ENCODE results near the gene CARD6.
"Not testable (repeated sequence)": the region's sequence is repeated elsewhere in the genome, so short reads cannot be mapped to it uniquely, and the experiment has no call there.

Gene CARD6

GRCh38 chr5:40841068-40841805 lies at the start of gene CARD6:
Gene CARD6 (plus strand): TSS chr5:40841367. CDS start chr5:40841383, 16 bp downstream.
- DNase-seq (ENCODE audit: low spot score): peak; percentile 80

GRCh38 chr5:40791715-40792139 lies 49.4 kb upstream of the CARD6 start:
- DNase-seq (ENCODE audit: low spot score): no peak

- not testable (repeated sequence) for DNase-seq (ENCODE audit: low spot score)
Measured at GRCh38 chr5:40792691-40793090, 48.5 kb upstream of the CARD6 start.

- DNase-seq (ENCODE audit: low spot score): not testable (repeated sequence)
Measured at GRCh38 chr5:40794340-40794739, 46.8 kb upstream of the CARD6 start.

GRCh38 chr5:40794877-40795276 lies 46.3 kb upstream of the CARD6 start:
- not testable (repeated sequence) for DNase-seq (ENCODE audit: low spot score)

GRCh38 chr5:40796487-40796889 lies 44.7 kb upstream of the CARD6 start:
- DNase-seq (ENCODE audit: low spot score): peak; percentile 41

- DNase-seq (ENCODE audit: low spot score): peak; percentile 89
Measured at GRCh38 chr5:40797273-40798011, 43.7 kb upstream of the CARD6 start.

GRCh38 chr5:40798012-40798800 lies 43.0 kb upstream of the CARD6 start, which contains the start of gene PRKAA1:
Gene PRKAA1 (minus strand): TSS chr5:40798374. CDS start chr5:40798189, 185 bp downstream.
- peak; percentile 90 for DNase-seq (ENCODE audit: low spot score)

- DNase-seq (ENCODE audit: low spot score): no peak
Measured at GRCh38 chr5:40798801-40799210, 42.4 kb upstream of the CARD6 start.

GRCh38 chr5:40799258-40799657 lies 41.9 kb upstream of the CARD6 start:
- DNase-seq (ENCODE audit: low spot score): no peak

- no peak for DNase-seq (ENCODE audit: low spot score)
Measured at GRCh38 chr5:40801771-40802562, 39.2 kb upstream of the CARD6 start.

GRCh38 chr5:40812125-40812524 lies 29.0 kb upstream of the CARD6 start:
- DNase-seq (ENCODE audit: low spot score): no peak

- DNase-seq (ENCODE audit: low spot score): no peak
Measured at GRCh38 chr5:40813698-40814281, 27.4 kb upstream of the CARD6 start.

GRCh38 chr5:40823459-40823858 lies 17.7 kb upstream of the CARD6 start:
- DNase-seq (ENCODE audit: low spot score): no peak

- not testable (repeated sequence) for DNase-seq (ENCODE audit: low spot score)
Measured at GRCh38 chr5:40825461-40826043, 15.6 kb upstream of the CARD6 start.

GRCh38 chr5:40826489-40827187 lies 14.5 kb upstream of the CARD6 start:
- no peak for DNase-seq (ENCODE audit: low spot score)

GRCh38 chr5:40827188-40827977 lies 13.8 kb upstream of the CARD6 start:
- no peak for DNase-seq (ENCODE audit: low spot score)

- DNase-seq (ENCODE audit: low spot score): no peak
Measured at GRCh38 chr5:40828021-40828631, 13.0 kb upstream of the CARD6 start.

Measured in kidney capillary endothelial cell (primary cell).